ENCODE measurements around the gene KRT36. TPM values are rescaled to one million over a fixed set of nuclear protein-coding genes. Genes with fewer than 3 reads are reported as not detected.

Gene KRT36
- total and polyA plus RNA-seq, 2 of the 8 experiments (the other 6 are each of a cell fraction or from before 2014, with no cell fraction given) = not detected

GRCh38 chr17:41524261-41524660 lies 34.6 kb upstream of the KRT36 start:
- Histone ChIP-seq H4K20me1 (replicated peaks in 1 of 2; ENCODE audit: control insufficient read depth in 1 of 2, insufficient read depth in 2 of 2, low read length in 2 of 2) (peaks cover 4 to 12% of the 10 kb centered on the region in 2 experiments), H3K9me3 (ENCODE audit: insufficient read depth in 2 of 2, low read depth in 1 of 2, low read length in 1 of 2) (no peaks in the 10 kb centered on the region), H3K79me1 (ENCODE audit: low read depth, low read length) (peaks cover 5% of the 10 kb centered on the region; the same call in 1 of the 2 replicates), H3K14ac (ENCODE audit: insufficient read length) (no peak overlapping the region), H2BK12ac (ENCODE audit: low read depth, low read length) (no peak overlapping the region), H3K23ac (ENCODE audit: insufficient read length) (no peak overlapping the region), H2BK5ac (ENCODE audit: low read depth, low read length) (no peak overlapping the region), H3K23me2 (ENCODE audit: low read depth, low read length) (peaks cover 6% of the 10 kb centered on the region; the same call in 1 of the 2 replicates), H3K27ac (ENCODE audit: low read depth, low read length) (no peak overlapping the region), H2AFZ (ENCODE audit: low read length) (no peak overlapping the region), H2BK15ac (ENCODE audit: low read length) (no peak overlapping the region), H4K5ac (ENCODE audit: insufficient read length, low read depth, low read length) (no peak overlapping the region), H2BK120ac (replicated peaks; ENCODE audit: low read depth, low read length) (no peak overlapping the region), H3K4ac (replicated peaks; ENCODE audit: insufficient read length, low read depth, low read length) (no peak overlapping the region), H3K9ac (replicated peaks in 1 of 4; ENCODE audit: extremely low read depth in 1 of 4, low read depth in 3 of 4, low read length in 3 of 4) (no peak overlapping the region), H3K36me3 (ENCODE audit: control insufficient read depth in 2 of 4, insufficient read depth in 4 of 4, low read length in 3 of 4) (peaks cover 12 to 38% (median 19%) of the 10 kb centered on the region in 4 experiments), H3K4me1 (replicated peaks in 1 of 4; ENCODE audit: control insufficient read depth in 3 of 4, insufficient read depth in 4 of 4, low read length in 3 of 4) (peaks cover 2 to 24% (median 17%) of the 10 kb centered on the region in 4 experiments), H3K27me3 (replicated peaks in 1 of 4; ENCODE audit: control insufficient read depth in 3 of 4, extremely low read depth in 1 of 4, insufficient read depth in 3 of 4, low read length in 3 of 4) (no peaks in the 10 kb centered on the region), H3K79me2 (ENCODE audit: control insufficient read depth in 1 of 2, insufficient read depth in 2 of 2, low read length in 2 of 2) (peaks cover 0 to 13% of the 10 kb centered on the region in 2 experiments; a peak in 3 of 4 replicates), H3K56ac (replicated peaks; ENCODE audit: insufficient read length, low read depth, low read length) (no peak overlapping the region), H3K4me2 (ENCODE audit: insufficient read depth in 1 of 2, low read depth in 2 of 2, low read length in 2 of 2) (no peak overlapping the region), H2AK5ac (ENCODE audit: low read depth, low read length) (no peak overlapping the region), H3K18ac (ENCODE audit: extremely low read depth, low read length) (no peak overlapping the region; the same call in 1 of the 2 replicates), H4K8ac (ENCODE audit: extremely low read depth, insufficient read depth, low read length) (no peak overlapping the region), H4K91ac (replicated peaks; ENCODE audit: insufficient read length, low read length) (no peak overlapping the region), H2BK20ac (ENCODE audit: low read length) (no peak overlapping the region), H3K4me3 (ENCODE audit: extremely low read depth in 1 of 4, insufficient read depth in 2 of 4, low read depth in 3 of 4, low read length in 4 of 4) (no peak overlapping the region)
- no peak for TF ChIP-seq ZNF274 (IDR thresholded peaks at IDR 0.05; ENCODE audit: borderline replicate concordance, extremely low read depth, low read length)
- 91% methylated on average over 11 of the region's 11 CpGs; no CpG with 5 or more reads in 1 of the 2 experiments for WGBS, 2 experiments (ENCODE audit: extremely low coverage in 1 of 2, insufficient coverage in 1 of 2, insufficient read length in 1 of 2, insufficient replicate concordance in 2 of 2, low coverage in 1 of 2, low lambda C conversion rate in 2 of 2, missing lambda C conversion rate in 1 of 2)
- POLR2A ChIA-PET (ENCODE audit: partially characterized antibody) = interaction anchor here (0.6 to 11.0 kb wide), 4 partner anchors 10 to 138 kb away, joined by 3 to 293 read pairs (median 4); no protein-coding TSS in a partner anchor
- CTCF ChIA-PET (ENCODE audit: partially characterized antibody) = interaction anchor here (0.9 to 4.6 kb wide), 4 partner anchors 25 to 140 kb away, joined by 3 to 34 read pairs (median 3); no protein-coding TSS in a partner anchor
- FAIRE-seq = no peak
- DNase-seq (ENCODE audit: low read depth in 1 of 2, low spot score in 2 of 2) = no peak
